Measurements from ENCODE around the gene CHMP1A.
"Not testable (repeated sequence)": the region's sequence is repeated elsewhere in the genome, so short reads cannot be mapped to it uniquely, and the experiment has no call there.

Gene CHMP1A

GRCh38 chr16:89678258-89678657 lies 20.8 kb upstream of the CHMP1A start:
- H3K27me3 ChIP-seq (replicated peaks; ENCODE audit: control insufficient read depth, insufficient read depth, low read length, poor library complexity, severe bottlenecking): no peaks in the 10 kb centered on the region
- no peak overlapping the region for H3K4me3 ChIP-seq (ENCODE audit: insufficient read depth, low read depth, low read length, poor library complexity, severe bottlenecking)
- no peaks in the 10 kb centered on the region for H3K4me1 ChIP-seq (ENCODE audit: control insufficient read depth, insufficient read depth, low read length, poor library complexity, severe bottlenecking)
- H3K27ac ChIP-seq (ENCODE audit: insufficient read depth, low read length, poor library complexity, severe bottlenecking): no peak overlapping the region
- H3K36me3 ChIP-seq (ENCODE audit: control insufficient read depth, insufficient read depth, low read length): no peaks in the 10 kb centered on the region
- H3K9me3 ChIP-seq (ENCODE audit: control insufficient read depth, low read length): no peaks in the 10 kb centered on the region
- no peak for DNase-seq

GRCh38 chr16:89672177-89672941 lies 14.9 kb upstream of the CHMP1A start:
- no peak for DNase-seq
- Histone ChIP-seq H3K27ac (ENCODE audit: insufficient read depth, low read length, poor library complexity, severe bottlenecking) (no peak overlapping the region), H3K36me3 (ENCODE audit: control insufficient read depth, insufficient read depth, low read length) (no peaks in the 10 kb centered on the region)

GRCh38 chr16:89671565-89671964 lies 14.1 kb upstream of the CHMP1A start:
- not testable (repeated sequence) for DNase-seq; H3K36me3 ChIP-seq (ENCODE audit: control insufficient read depth, insufficient read depth, low read length); H3K4me1 ChIP-seq (ENCODE audit: control insufficient read depth, insufficient read depth, low read length, poor library complexity, severe bottlenecking); H3K4me3 ChIP-seq (ENCODE audit: insufficient read depth, low read depth, low read length, poor library complexity, severe bottlenecking); H3K27ac ChIP-seq (ENCODE audit: insufficient read depth, low read length, poor library complexity, severe bottlenecking); H3K27me3 ChIP-seq (replicated peaks; ENCODE audit: control insufficient read depth, insufficient read depth, low read length, poor library complexity, severe bottlenecking); H3K9me3 ChIP-seq (ENCODE audit: control insufficient read depth, low read length)

More at GRCh38 chr16:89672177-89672941, 14.9 kb upstream of the CHMP1A start:
- H3K4me3 ChIP-seq (ENCODE audit: insufficient read depth, low read depth, low read length, poor library complexity, severe bottlenecking): no peak overlapping the region
- no peaks in the 10 kb centered on the region for H3K4me1 ChIP-seq (ENCODE audit: control insufficient read depth, insufficient read depth, low read length, poor library complexity, severe bottlenecking)
- H3K27me3 ChIP-seq (replicated peaks; ENCODE audit: control insufficient read depth, insufficient read depth, low read length, poor library complexity, severe bottlenecking): no peaks in the 10 kb centered on the region
- no peaks in the 10 kb centered on the region for H3K9me3 ChIP-seq (ENCODE audit: control insufficient read depth, low read length)

GRCh38 chr16:89670496-89671431 lies 13.3 kb upstream of the CHMP1A start:
- DNase-seq: no peak
- Histone ChIP-seq H3K27ac (ENCODE audit: insufficient read depth, low read length, poor library complexity, severe bottlenecking) (no peak overlapping the region), H3K27me3 (replicated peaks; ENCODE audit: control insufficient read depth, insufficient read depth, low read length, poor library complexity, severe bottlenecking) (no peaks in the 10 kb centered on the region), H3K4me1 (ENCODE audit: control insufficient read depth, insufficient read depth, low read length, poor library complexity, severe bottlenecking) (no peaks in the 10 kb centered on the region), H3K9me3 (ENCODE audit: control insufficient read depth, low read length) (no peaks in the 10 kb centered on the region), H3K4me3 (ENCODE audit: insufficient read depth, low read depth, low read length, poor library complexity, severe bottlenecking) (no peak overlapping the region), H3K36me3 (ENCODE audit: control insufficient read depth, insufficient read depth, low read length) (no peaks in the 10 kb centered on the region)

GRCh38 chr16:89669755-89670154 lies 12.2 kb upstream of the CHMP1A start:
- Histone ChIP-seq H3K4me3 (ENCODE audit: insufficient read depth, low read depth, low read length, poor library complexity, severe bottlenecking) (no peak overlapping the region), H3K36me3 (ENCODE audit: control insufficient read depth, insufficient read depth, low read length) (no peaks in the 10 kb centered on the region), H3K9me3 (ENCODE audit: control insufficient read depth, low read length) (no peaks in the 10 kb centered on the region), H3K27me3 (replicated peaks; ENCODE audit: control insufficient read depth, insufficient read depth, low read length, poor library complexity, severe bottlenecking) (no peaks in the 10 kb centered on the region), H3K27ac (ENCODE audit: insufficient read depth, low read length, poor library complexity, severe bottlenecking) (no peak overlapping the region), H3K4me1 (ENCODE audit: control insufficient read depth, insufficient read depth, low read length, poor library complexity, severe bottlenecking) (no peaks in the 10 kb centered on the region)
- no peak for DNase-seq

GRCh38 chr16:89668790-89669158 lies 11.3 kb upstream of the CHMP1A start:
- DNase-seq: no peak
- no peak overlapping the region for H3K27ac ChIP-seq (ENCODE audit: insufficient read depth, low read length, poor library complexity, severe bottlenecking)
- no peaks in the 10 kb centered on the region for H3K27me3 ChIP-seq (replicated peaks; ENCODE audit: control insufficient read depth, insufficient read depth, low read length, poor library complexity, severe bottlenecking)
- no peaks in the 10 kb centered on the region for H3K9me3 ChIP-seq (ENCODE audit: control insufficient read depth, low read length)
- H3K4me3 ChIP-seq (ENCODE audit: insufficient read depth, low read depth, low read length, poor library complexity, severe bottlenecking): no peak overlapping the region
- no peaks in the 10 kb centered on the region for H3K4me1 ChIP-seq (ENCODE audit: control insufficient read depth, insufficient read depth, low read length, poor library complexity, severe bottlenecking)
- no peaks in the 10 kb centered on the region for H3K36me3 ChIP-seq (ENCODE audit: control insufficient read depth, insufficient read depth, low read length)

- Histone ChIP-seq H3K27me3 (replicated peaks; ENCODE audit: control insufficient read depth, insufficient read depth, low read length, poor library complexity, severe bottlenecking) (no peaks in the 10 kb centered on the region), H3K27ac (ENCODE audit: insufficient read depth, low read length, poor library complexity, severe bottlenecking) (no peak overlapping the region), H3K4me1 (ENCODE audit: control insufficient read depth, insufficient read depth, low read length, poor library complexity, severe bottlenecking) (no peaks in the 10 kb centered on the region), H3K9me3 (ENCODE audit: control insufficient read depth, low read length) (no peaks in the 10 kb centered on the region), H3K36me3 (ENCODE audit: control insufficient read depth, insufficient read depth, low read length) (no peaks in the 10 kb centered on the region), H3K4me3 (ENCODE audit: insufficient read depth, low read depth, low read length, poor library complexity, severe bottlenecking) (no peak overlapping the region)
- DNase-seq: no peak
Observed at GRCh38 chr16:89667633-89668032, 10.1 kb upstream of the CHMP1A start.

GRCh38 chr16:89667000-89667399 lies 9.5 kb upstream of the CHMP1A start:
- not testable (repeated sequence) for H3K9me3 ChIP-seq (ENCODE audit: control insufficient read depth, low read length); H3K27ac ChIP-seq (ENCODE audit: insufficient read depth, low read length, poor library complexity, severe bottlenecking); H3K27me3 ChIP-seq (replicated peaks; ENCODE audit: control insufficient read depth, insufficient read depth, low read length, poor library complexity, severe bottlenecking); H3K4me3 ChIP-seq (ENCODE audit: insufficient read depth, low read depth, low read length, poor library complexity, severe bottlenecking); H3K4me1 ChIP-seq (ENCODE audit: control insufficient read depth, insufficient read depth, low read length, poor library complexity, severe bottlenecking); H3K36me3 ChIP-seq (ENCODE audit: control insufficient read depth, insufficient read depth, low read length); DNase-seq

GRCh38 chr16:89664238-89664637 lies 6.7 kb upstream of the CHMP1A start:
- H3K36me3 ChIP-seq (ENCODE audit: control insufficient read depth, insufficient read depth, low read length); H3K4me1 ChIP-seq (ENCODE audit: control insufficient read depth, insufficient read depth, low read length, poor library complexity, severe bottlenecking); H3K4me3 ChIP-seq (ENCODE audit: insufficient read depth, low read depth, low read length, poor library complexity, severe bottlenecking): not testable (repeated sequence)

GRCh38 chr16:89661215-89661614 lies 3.7 kb upstream of the CHMP1A start:
- Histone ChIP-seq H3K27ac (ENCODE audit: insufficient read depth, low read length, poor library complexity, severe bottlenecking) (no peak overlapping the region), H3K4me1 (ENCODE audit: control insufficient read depth, insufficient read depth, low read length, poor library complexity, severe bottlenecking) (peaks cover 16% of the 10 kb centered on the region), H3K36me3 (ENCODE audit: control insufficient read depth, insufficient read depth, low read length) (no peaks in the 10 kb centered on the region), H3K4me3 (ENCODE audit: insufficient read depth, low read depth, low read length, poor library complexity, severe bottlenecking) (no peak overlapping the region), H3K27me3 (replicated peaks; ENCODE audit: control insufficient read depth, insufficient read depth, low read length, poor library complexity, severe bottlenecking) (no peaks in the 10 kb centered on the region), H3K9me3 (ENCODE audit: control insufficient read depth, low read length) (no peaks in the 10 kb centered on the region)
- no peak for DNase-seq

More at GRCh38 chr16:89664238-89664637, 6.7 kb upstream of the CHMP1A start:
- H3K9me3 ChIP-seq (ENCODE audit: control insufficient read depth, low read length); DNase-seq; H3K27ac ChIP-seq (ENCODE audit: insufficient read depth, low read length, poor library complexity, severe bottlenecking); H3K27me3 ChIP-seq (replicated peaks; ENCODE audit: control insufficient read depth, insufficient read depth, low read length, poor library complexity, severe bottlenecking): not testable (repeated sequence)

Measured in effector memory CD4-positive, alpha-beta T cell (primary cell).